SK-N-SH (cell line): ENCODE results near the gene BAG5.

Source experiments
- GABPA ChIP-seq: IDR thresholded peaks from 2 replicates; pipeline ENCODE4 v1.4.0; 2012; ENCODE audit warnings: low read depth, mild to moderate bottlenecking
- NFIC ChIP-seq: IDR thresholded peaks from 2 replicates; pipeline ENCODE4 v1.4.0; 2012; ENCODE audit warnings: borderline replicate concordance
- NRF1 ChIP-seq: IDR thresholded peaks from 2 replicates; pipeline ENCODE4 v1.6.1; 2012; ENCODE audit warnings: low read depth, mild to moderate bottlenecking, low read length

GRCh38 chr14:103542605-103543088 is 19.8 kb downstream of the BAG5 start:
- TF ChIP-seq NRF1 (no peak), NFIC (no peak), GABPA (no peak)
